ENCODE data around the gene ZNF692. TPM values are rescaled to one million over a fixed set of nuclear protein-coding genes. Genes with fewer than 3 reads are reported as not detected.
A peak's percentile ranks its signal among the peaks of the same experiment; 100 is the strongest.

The ZNF692 gene
- total RNA-seq, 2 donors from 2014 or later: 65.0 to 99.7 TPM

DNA sequence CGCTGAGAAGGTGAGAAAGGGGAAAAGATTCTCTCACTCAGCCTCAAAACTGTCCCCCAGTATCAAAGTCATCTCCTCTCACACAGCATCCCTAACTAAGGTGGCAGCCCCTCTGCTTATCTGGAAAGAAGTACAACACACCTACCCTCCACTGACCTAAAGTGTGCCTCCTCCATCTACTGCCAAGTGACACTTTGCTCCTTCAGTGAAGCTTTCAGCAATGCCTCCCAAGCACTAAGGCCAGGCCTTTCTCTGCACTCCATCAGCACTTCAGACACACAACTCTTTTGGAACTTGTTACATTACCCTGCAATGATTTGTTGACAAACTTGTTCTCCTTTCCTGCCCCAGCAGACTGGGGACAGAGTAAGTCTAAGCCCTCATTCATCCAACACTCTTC, 34.6 kb downstream of the ZNF692 start:
- intact Hi-C loops (cut with DNase I): no loop called here

DNA sequence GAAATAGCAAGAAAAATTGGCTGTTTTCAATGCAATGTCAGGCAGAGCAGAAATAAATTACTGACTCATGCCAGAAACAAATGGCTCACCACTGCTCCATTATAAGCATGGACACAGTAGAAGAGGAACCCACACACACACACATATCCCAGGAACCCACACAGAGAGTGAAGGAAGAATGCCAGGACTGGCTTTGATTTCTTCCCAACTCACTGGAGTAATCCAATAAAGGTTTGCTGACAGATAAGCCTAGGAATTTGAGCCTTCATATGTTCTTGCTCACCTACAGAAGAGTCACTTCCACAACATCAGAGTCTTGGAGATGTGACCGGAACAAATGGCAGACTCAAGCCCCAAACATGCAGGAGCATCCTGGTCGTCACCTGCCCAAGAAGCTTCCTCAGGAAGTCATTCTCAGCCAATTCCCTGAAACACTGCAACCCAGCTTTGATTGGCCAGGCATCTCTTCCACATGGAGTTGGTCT, 35.3 kb downstream of the ZNF692 start:
- intact Hi-C loops (cut with DNase I): no loop called here
- Histone ChIP-seq H3K9me3 (no peaks in the 10 kb centered on the region), H3K4me3 (no peak overlapping the region), H3K27me3 (replicated peaks; ENCODE audit: insufficient read depth) (no peaks in the 10 kb centered on the region), H3K36me3 (no peaks in the 10 kb centered on the region), H3K4me1 (replicated peaks) (peaks cover 8% of the 10 kb centered on the region), H3K27ac (no peak overlapping the region)
- TF ChIP-seq, protein P1, sequence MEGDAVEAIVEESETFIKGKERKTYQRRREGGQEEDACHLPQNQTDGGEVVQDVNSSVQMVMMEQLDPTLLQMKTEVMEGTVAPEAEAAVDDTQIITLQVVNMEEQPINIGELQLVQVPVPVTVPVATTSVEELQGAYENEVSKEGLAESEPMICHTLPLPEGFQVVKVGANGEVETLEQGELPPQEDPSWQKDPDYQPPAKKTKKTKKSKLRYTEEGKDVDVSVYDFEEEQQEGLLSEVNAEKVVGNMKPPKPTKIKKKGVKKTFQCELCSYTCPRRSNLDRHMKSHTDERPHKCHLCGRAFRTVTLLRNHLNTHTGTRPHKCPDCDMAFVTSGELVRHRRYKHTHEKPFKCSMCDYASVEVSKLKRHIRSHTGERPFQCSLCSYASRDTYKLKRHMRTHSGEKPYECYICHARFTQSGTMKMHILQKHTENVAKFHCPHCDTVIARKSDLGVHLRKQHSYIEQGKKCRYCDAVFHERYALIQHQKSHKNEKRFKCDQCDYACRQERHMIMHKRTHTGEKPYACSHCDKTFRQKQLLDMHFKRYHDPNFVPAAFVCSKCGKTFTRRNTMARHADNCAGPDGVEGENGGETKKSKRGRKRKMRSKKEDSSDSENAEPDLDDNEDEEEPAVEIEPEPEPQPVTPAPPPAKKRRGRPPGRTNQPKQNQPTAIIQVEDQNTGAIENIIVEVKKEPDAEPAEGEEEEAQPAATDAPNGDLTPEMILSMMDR (IDR thresholded peaks at IDR 0.05): no peak
- no peak for TF ChIP-seq POLR2AphosphoS5 (IDR thresholded peaks at IDR 0.05)
- no peak for TF ChIP-seq POLR2A (IDR thresholded peaks at IDR 0.05)
- 85% methylated on average over 2 of the region's 2 CpGs for WGBS
- no peak for DNase-seq (ENCODE audit: low spot score)

More for the DNA sequence above, 34.6 kb downstream of the ZNF692 start:
- Histone ChIP-seq H3K9me3 (no peaks in the 10 kb centered on the region), H3K27ac (no peak overlapping the region), H3K4me3 (peak overlapping the region in 1 of 2 donors; percentile 81), H3K4me1 (replicated peaks) (peaks cover 8% of the 10 kb centered on the region), H3K27me3 (replicated peaks; ENCODE audit: insufficient read depth) (no peaks in the 10 kb centered on the region), H3K36me3 (no peaks in the 10 kb centered on the region)
- no peak for DNase-seq (ENCODE audit: low spot score)
- TF ChIP-seq POLR2AphosphoS5 (IDR thresholded peaks at IDR 0.05): no peak
- no peak for TF ChIP-seq POLR2A (IDR thresholded peaks at IDR 0.05)
- TF ChIP-seq, protein P1 (IDR thresholded peaks at IDR 0.05): no peak
- 100% methylated on average over 1 of the region's 1 CpG for WGBS

DNA sequence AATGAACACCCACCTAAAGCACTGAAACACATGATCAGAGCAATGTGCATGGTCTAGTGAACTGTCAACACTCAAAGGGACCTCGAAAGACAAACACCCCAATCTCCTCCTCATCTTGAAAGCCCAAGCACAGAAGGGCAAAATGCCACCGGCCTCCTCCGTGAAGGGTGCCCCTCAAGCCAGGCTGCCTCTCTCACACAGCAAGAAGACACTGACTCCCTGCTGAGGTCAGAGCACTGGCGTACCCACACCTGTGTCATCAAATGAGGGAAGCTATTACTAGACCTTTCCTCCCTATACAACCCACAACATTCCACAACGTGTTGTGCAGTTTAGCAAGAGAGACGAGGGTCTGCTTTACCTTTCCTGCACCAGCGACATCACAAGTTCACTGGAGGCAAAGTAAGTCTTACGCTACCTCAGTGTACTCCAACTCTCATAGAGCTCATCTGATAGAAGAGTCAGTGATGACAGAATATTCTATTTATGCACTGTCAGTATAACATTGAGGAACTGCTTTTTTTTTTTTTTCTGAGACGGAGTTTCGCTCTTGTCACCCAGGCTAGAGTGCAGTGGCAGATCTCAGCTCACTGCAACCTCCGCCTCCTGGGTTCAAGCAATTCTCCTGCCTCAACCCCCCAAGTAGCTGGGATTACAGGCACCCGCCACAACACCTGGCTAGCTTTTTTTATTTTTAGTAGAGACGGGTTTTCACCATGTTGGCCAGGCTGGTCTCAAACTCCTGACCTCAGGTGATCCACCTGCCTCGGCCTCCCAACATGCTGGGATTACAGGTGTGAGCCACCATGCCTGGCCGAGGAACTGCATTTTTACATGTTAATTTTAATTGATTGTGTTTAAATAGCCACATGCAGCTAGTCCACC, 36.5 kb downstream of the ZNF692 start:
- H3K4me1 ChIP-seq (replicated peaks): peaks cover 8% of the 10 kb centered on the region
- H3K9me3 ChIP-seq: no peaks in the 10 kb centered on the region
- TF ChIP-seq POLR2AphosphoS5 (IDR thresholded peaks at IDR 0.05) (no peak), POLR2A (IDR thresholded peaks at IDR 0.05) (no peak)
- TF ChIP-seq, protein P1 (IDR thresholded peaks at IDR 0.05): no peak
- no peaks in the 10 kb centered on the region for H3K27me3 ChIP-seq (replicated peaks; ENCODE audit: insufficient read depth)
- DNase-seq (ENCODE audit: low spot score): no peak
- 84% methylated on average over 15 of the region's 15 CpGs for WGBS
- intact Hi-C loops (cut with DNase I): no loop called here
- H3K27ac ChIP-seq: no peak overlapping the region
- no peaks in the 10 kb centered on the region for H3K36me3 ChIP-seq
- H3K4me3 ChIP-seq: no peak overlapping the region

DNA sequence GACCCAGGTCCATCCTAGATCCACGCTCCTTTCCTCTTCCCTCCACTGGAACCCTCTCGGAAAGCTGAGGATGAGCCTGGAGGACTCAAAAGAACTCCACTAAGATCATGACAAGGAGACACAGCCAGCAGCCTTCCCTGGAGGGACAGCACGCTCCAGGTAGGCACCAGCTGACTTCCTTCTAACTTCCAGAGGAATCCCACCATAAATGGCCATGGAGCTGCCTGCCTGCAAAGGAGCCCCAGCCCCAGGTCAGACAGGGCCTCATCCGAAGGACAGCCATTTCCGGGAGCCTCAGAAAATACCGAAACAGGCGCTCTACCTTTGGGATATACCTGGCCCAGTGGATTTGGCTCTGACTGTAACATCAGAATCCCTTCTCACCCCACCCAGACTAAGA, 37.2 kb downstream of the ZNF692 start:
- H3K27ac ChIP-seq: no peak overlapping the region
- intact Hi-C loops (cut with DNase I): no loop called here
- DNase-seq (ENCODE audit: low spot score): no peak
- TF ChIP-seq, protein P1 (IDR thresholded peaks at IDR 0.05): no peak
- TF ChIP-seq POLR2A (IDR thresholded peaks at IDR 0.05) (no peak), POLR2AphosphoS5 (IDR thresholded peaks at IDR 0.05) (no peak)
- no peak overlapping the region for H3K4me3 ChIP-seq
- no peaks in the 10 kb centered on the region for H3K27me3 ChIP-seq (replicated peaks; ENCODE audit: insufficient read depth)
- peaks cover 8% of the 10 kb centered on the region for H3K4me1 ChIP-seq (replicated peaks)
- no peaks in the 10 kb centered on the region for H3K9me3 ChIP-seq
- 93% methylated on average over 7 of the region's 7 CpGs for WGBS
- no peaks in the 10 kb centered on the region for H3K36me3 ChIP-seq

DNA sequence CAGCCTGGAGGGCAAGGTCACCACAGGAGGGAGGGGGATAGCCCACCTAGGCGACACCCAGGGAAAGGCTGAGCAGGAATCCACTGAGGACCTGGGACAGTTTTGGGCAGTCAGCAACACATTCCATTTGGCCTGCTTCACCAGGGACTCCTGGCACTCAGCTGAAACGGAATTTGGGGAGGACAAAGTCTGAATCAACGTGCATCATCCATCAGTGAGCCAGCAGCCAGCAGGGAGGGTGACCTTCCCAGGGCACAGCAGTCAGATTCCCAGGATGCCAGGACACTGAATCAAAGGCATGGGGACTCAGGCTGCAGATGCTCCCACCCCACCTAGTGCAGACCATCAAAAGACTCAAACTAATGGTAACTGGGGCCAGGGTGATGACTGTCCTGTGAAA, 37.8 kb downstream of the ZNF692 start:
- Histone ChIP-seq H3K27ac (no peak overlapping the region), H3K36me3 (no peaks in the 10 kb centered on the region), H3K27me3 (replicated peaks; ENCODE audit: insufficient read depth) (no peaks in the 10 kb centered on the region), H3K9me3 (no peaks in the 10 kb centered on the region), H3K4me1 (replicated peaks) (peaks cover 8% of the 10 kb centered on the region), H3K4me3 (no peak overlapping the region)
- TF ChIP-seq, protein P1 (IDR thresholded peaks at IDR 0.05): no peak
- TF ChIP-seq POLR2AphosphoS5 (IDR thresholded peaks at IDR 0.05): no peak
- no peak for TF ChIP-seq POLR2A (IDR thresholded peaks at IDR 0.05)
- intact Hi-C loops (cut with DNase I): no loop called here
- 59% methylated on average over 3 of the region's 3 CpGs for WGBS
- DNase-seq (ENCODE audit: low spot score): no peak

All from prostate gland (tissue), 2 donors.